HCT116 (cell line): ENCODE results near the gene ARSB. TPM values are rescaled to one million over a fixed set of nuclear protein-coding genes. Genes with fewer than 3 reads are reported as not detected.

ENCODE experiments used
- ATAC-seq: fragments of 200-7000 bp; cut with Tn5 transposase; 2 replicates; pipeline ENCODE4 v1.9.1; 2020; ENCODE audit warnings: mild to moderate bottlenecking, moderate library complexity
- BruUV-seq: library from RNA; stranded (reverse); fragments of 400-500 nt; replicated peaks from 2 replicates; lab custom pipeline; 2021; lab: Mats Ljungman, UMichigan
- CTCF ChIA-PET: fragments of 300-600 bp; sonication (Branson Sonifier 250); formaldehyde crosslinking; loops from one replicate; lab custom pipeline; 2021; ENCODE audit warnings: antibody characterized with exemption; lab: Charles Lee
- POLR2A ChIA-PET: fragments of 300-600, 350-600 bp; sonication (Branson Sonifier 250); formaldehyde crosslinking; loops from one replicate; lab custom pipeline; 2021; ENCODE audit warnings: antibody characterized with exemption; lab: Charles Lee
- RAD21 ChIA-PET, 2 experiments: fragments of 300-600 bp; sonication (Branson Sonifier 250); formaldehyde crosslinking; loops; one replicate each; lab custom pipeline; 2023; ENCODE audit warnings: low total read pairs in 2 of 2; ENCODE audit not compliant: uncharacterized antibody in 2 of 2, unreplicated experiment in 2 of 2, low non-redundant PET in 1 of 2; lab: Charles Lee
- DNase-seq: peaks from one replicate; pipeline ENCODE4 v3.0.0-alpha.2; 2010; ENCODE audit warnings: low read depth, low spot score
- H2AFZ ChIP-seq: fragments of 200-600 bp; shearing (Covaris generic), sonication (generic); 2 replicates; pipeline ENCODE4 v1.6.1; 2017; ENCODE audit warnings: low read depth, mixed run types, mixed read lengths, antibody characterized with exemption, low read length; ENCODE audit not compliant: poor library complexity, severe bottlenecking
- H3K27ac ChIP-seq: 2 replicates; pipeline ENCODE4 v1.5.1; 2012; ENCODE audit warnings: low read depth, low read length
- H3K27me3 ChIP-seq: fragments of 200-600 bp; sonication (generic); 2 replicates; pipeline ENCODE4 v1.6.1; 2016; ENCODE audit warnings: mixed run types, low read length, mixed read lengths; ENCODE audit not compliant: insufficient read depth
- H3K36me3 ChIP-seq, 2 experiments: fragments of 200-500 bp in 1 of 2; fragments of 200-600 bp in 1 of 2; sonication (Bioruptor generic) in 1 of 2; sonication (generic) in 1 of 2; 2 replicates each; pipeline versions ENCODE4 v1.5.1 to v1.6.1; 2014 to 2016; ENCODE audit warnings: low read length in 2 of 2, inconsistent platforms in 1 of 2, mixed read lengths in 1 of 2, mixed run types in 1 of 2; ENCODE audit not compliant: insufficient read depth in 2 of 2, control insufficient read depth in 1 of 2
- H3K4me1 ChIP-seq, 2 experiments: fragments of 200-600 bp in 1 of 2; sonication (generic) in 1 of 2; 2 replicates each; pipeline versions ENCODE4 v1.5.1 to v1.6.1; 2012 to 2017; ENCODE audit warnings: low read length in 2 of 2, inconsistent platforms in 1 of 2, mild to moderate bottlenecking in 1 of 2, mixed read lengths in 1 of 2, mixed run types in 1 of 2, moderate library complexity in 1 of 2; ENCODE audit not compliant: insufficient read depth in 2 of 2, control insufficient read depth in 1 of 2
- H3K4me2 ChIP-seq: fragments of 200-600 bp; sonication (generic); 2 replicates; pipeline ENCODE4 v1.6.1; 2017; ENCODE audit warnings: mixed run types, low read length, mixed read lengths
- H3K4me3 ChIP-seq, 2 experiments: fragments of 200-600 bp in 1 of 2; sonication (generic) in 1 of 2; replicated peaks in 1 of 2; 2 replicates each; pipeline ENCODE4 v1.5.1; 2011 to 2016; ENCODE audit warnings: low read length in 2 of 2, control low read depth in 1 of 2, low read depth in 1 of 2, mild to moderate bottlenecking in 1 of 2, mixed read lengths in 1 of 2, mixed run types in 1 of 2
- H3K79me2 ChIP-seq: fragments of 200-600 bp; sonication (generic); 2 replicates; pipeline ENCODE4 v1.6.1; 2017; ENCODE audit warnings: mild to moderate bottlenecking, mixed run types, low read length, moderate library complexity, mixed read lengths; ENCODE audit not compliant: insufficient read depth
- H3K9ac ChIP-seq: fragments of 200-600 bp; sonication (generic); 2 replicates; pipeline ENCODE4 v1.6.1; 2016; ENCODE audit warnings: low read length, mixed read lengths
- H3K9me2 ChIP-seq: fragments of 200-600 bp; sonication (generic), shearing (Covaris generic); 2 replicates; pipeline ENCODE4 v1.6.1; 2017; ENCODE audit warnings: mixed run types, mild to moderate bottlenecking, moderate library complexity; ENCODE audit not compliant: insufficient read depth
- H3K9me3 ChIP-seq, 2 experiments: fragments of 200-500 bp in 1 of 2; fragments of 200-600 bp in 1 of 2; sonication (Bioruptor generic) in 1 of 2; sonication (generic) in 1 of 2; 2 replicates each; pipeline ENCODE4 v1.6.1; 2014 to 2017; ENCODE audit warnings: low read length in 2 of 2, mixed read lengths in 2 of 2, inconsistent platforms in 1 of 2, low read depth in 1 of 2, mild to moderate bottlenecking in 1 of 2, mixed run types in 1 of 2, moderate library complexity in 1 of 2; ENCODE audit not compliant: control insufficient read depth in 1 of 2, insufficient read depth in 1 of 2
- H4K20me1 ChIP-seq: fragments of 200-600 bp; sonication (generic), shearing (Covaris generic); 2 replicates; pipeline ENCODE4 v1.6.1; 2017; ENCODE audit warnings: mixed run types, mild to moderate bottlenecking, moderate library complexity; ENCODE audit not compliant: insufficient read depth
- EGR1 ChIP-seq: IDR thresholded peaks from 2 replicates; pipeline ENCODE4 v1.6.1; 2012; ENCODE audit warnings: low read depth
- ELF1 ChIP-seq: IDR thresholded peaks from 2 replicates; pipeline ENCODE4 v1.6.1; 2012; ENCODE audit warnings: low read depth, borderline replicate concordance
- EZH2phosphoT487 ChIP-seq: fragments of 200-600 bp; IDR thresholded peaks from 2 replicates; pipeline ENCODE4 v1.6.1; 2018; ENCODE audit warnings: antibody characterized with exemption, borderline replicate concordance
- FOSL1 ChIP-seq: IDR thresholded peaks from 2 replicates; pipeline ENCODE4 v1.6.1; 2012; ENCODE audit warnings: low read depth
- JUND ChIP-seq: IDR thresholded peaks from 2 replicates; pipeline ENCODE4 v1.6.1; 2012
- MAX ChIP-seq: IDR thresholded peaks from 2 replicates; pipeline ENCODE4 v1.6.1; 2012
- SIN3A ChIP-seq: IDR thresholded peaks from 2 replicates; pipeline ENCODE4 v1.6.1; 2012; ENCODE audit warnings: low read depth
- SP1 ChIP-seq: IDR thresholded peaks from 2 replicates; pipeline ENCODE4 v1.6.1; 2012; ENCODE audit warnings: low read depth
- SRF ChIP-seq: IDR thresholded peaks from 2 replicates; pipeline ENCODE4 v1.6.1; 2012; ENCODE audit warnings: low read depth
- TCF7L2 ChIP-seq: IDR thresholded peaks from 2 replicates; pipeline ENCODE4 v1.7.0; 2011; ENCODE audit warnings: borderline replicate concordance, inconsistent platforms; ENCODE audit not compliant: insufficient read depth, insufficient read length; ENCODE audit errors: extremely low read depth
- ZNF274 ChIP-seq: fragments of 200-500 bp; sonication (Bioruptor generic); IDR thresholded peaks from 2 replicates; pipeline ENCODE4 v1.6.1; 2014; ENCODE audit warnings: mild to moderate bottlenecking, low read depth, low read length, inconsistent platforms
- intact Hi-C: fragments of 100-400 bp; cut with micrococcal nuclease; formaldehyde crosslinking; loops from 2 replicates; pipeline ENCODE4 v1.10.0; 2022
- total RNA-seq: library from RNA; stranded (reverse); gene quantifications from one replicate; pipeline ENCODE4 v1.2.1, GENCODE V29; 2021; ENCODE audit not compliant: unreplicated experiment
- TF ChIP-seq, protein P1 (sequence below): IDR thresholded peaks from 2 replicates; pipeline ENCODE4 v1.6.1; 2012; ENCODE audit warnings: low read depth
- TF ChIP-seq, protein P2 (sequence below): IDR thresholded peaks from 2 replicates; pipeline ENCODE4 v1.6.1; 2012
- TF ChIP-seq, protein P3 (sequence below): IDR thresholded peaks from 2 replicates; pipeline ENCODE4 v1.6.1; 2011; ENCODE audit warnings: mild to moderate bottlenecking, low read length, moderate library complexity; ENCODE audit not compliant: insufficient replicate concordance; ENCODE audit errors: extremely low read depth

ARSB gene
- total RNA-seq, 1 experiment from 2014 or later, result 4.8 TPM

DNA sequence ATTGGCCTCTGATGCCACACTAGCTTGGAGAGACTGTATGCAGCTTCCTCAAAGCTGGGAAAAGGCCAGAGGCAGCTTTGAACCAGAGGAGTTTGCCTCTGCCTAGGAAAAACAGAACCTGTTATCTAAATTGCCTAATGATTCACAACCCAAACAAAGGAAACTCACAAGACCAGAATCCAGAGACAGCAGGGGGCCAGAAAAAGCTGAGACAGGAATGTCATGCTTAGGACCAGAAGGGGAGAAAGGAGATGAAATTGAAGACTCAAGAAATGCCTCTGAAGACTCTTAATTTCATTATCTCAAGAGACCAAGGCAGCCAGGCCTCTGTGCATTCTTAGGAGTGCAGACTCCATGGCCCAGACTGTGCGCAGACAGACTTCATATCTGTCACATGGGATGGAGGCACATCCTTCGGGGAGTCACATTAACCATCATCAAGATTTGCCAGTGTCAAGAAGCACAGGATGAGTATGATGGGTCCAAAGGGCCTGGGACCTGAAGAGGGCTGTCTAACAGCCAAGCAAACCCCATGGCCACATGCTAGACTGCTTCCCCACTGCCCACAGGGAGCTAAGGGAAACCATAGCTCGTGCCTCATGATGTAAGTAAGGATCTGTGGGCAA, 57.3 kb downstream of the ARSB start:
- Histone ChIP-seq H3K4me1 (peaks cover 14 to 15% of the 10 kb centered on the region in 2 experiments), H3K36me3 (no peaks in the 10 kb centered on the region), H3K4me2 (peak overlapping the region; percentile 37; the same call in 1 of the 2 replicates), H3K9ac (no peak overlapping the region), H3K9me3 (no peaks in the 10 kb centered on the region), H3K9me2 (no peaks in the 10 kb centered on the region), H4K20me1 (no peaks in the 10 kb centered on the region), H3K79me2 (no peaks in the 10 kb centered on the region), H3K27ac (peak overlapping the region; percentile 34; the same call in 1 of the 2 replicates), H3K27me3 (no peaks in the 10 kb centered on the region), H3K4me3 (no peak overlapping the region), H2AFZ (no peak overlapping the region)
- intact Hi-C loops, result no loop called here
- TF ChIP-seq ELF1 (no peak), SP1 (peak; percentile 19; the same call in 1 of the 2 replicates)
- CTCF ChIA-PET, result interaction anchor here (1.7 kb wide), 1 partner anchor 28 kb away, joined by 8 read pairs; no protein-coding TSS in a partner anchor
- ATAC-seq (peak; percentile 88), DNase-seq (peak; percentile 48)
- RAD21 ChIA-PET, result interaction anchor here in 1 of 2 experiments (0.7 kb wide), 1 partner anchor 482 kb away, joined by 3 read pairs; no protein-coding TSS in a partner anchor
- POLR2A ChIA-PET, result no interaction called here
- no TSS peak for BruUV-seq

DNA sequence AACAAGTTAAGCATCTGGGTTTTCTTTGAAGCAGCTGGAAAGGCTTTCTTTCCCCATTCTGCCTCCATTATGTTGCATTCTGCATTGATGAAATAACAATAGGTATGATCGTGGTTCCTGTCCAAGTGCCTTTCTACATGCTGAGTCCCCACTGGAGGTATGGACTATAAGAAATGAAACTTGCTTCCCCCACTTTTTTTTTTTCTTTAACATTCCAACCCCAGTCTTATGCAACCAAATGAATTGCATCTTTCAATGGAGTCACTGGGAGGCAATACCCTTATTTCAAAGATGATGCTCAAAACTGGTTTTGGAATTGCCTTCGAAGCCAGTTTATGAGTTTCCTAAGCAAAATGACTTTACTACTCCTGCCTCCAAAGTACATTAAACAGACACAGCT, 58.9 kb downstream of the ARSB start:
- no peak for ATAC-seq
- no peak overlapping the region for H2AFZ ChIP-seq
- ChIA-PET POLR2A (no interaction called here), CTCF (no interaction called here), RAD21 (no interaction called here)
- no peak overlapping the region for H3K4me2 ChIP-seq
- DNase-seq, result no peak
- H3K9me2 ChIP-seq, result no peaks in the 10 kb centered on the region
- BruUV-seq, result no TSS peak
- intact Hi-C loops, result no loop called here
- peaks cover 14 to 15% of the 10 kb centered on the region in 2 experiments for H3K4me1 ChIP-seq
- no peaks in the 10 kb centered on the region for H3K27me3 ChIP-seq
- H3K9me3 ChIP-seq, result no peaks in the 10 kb centered on the region
- no peak overlapping the region for H3K9ac ChIP-seq
- no peak overlapping the region for H3K4me3 ChIP-seq
- no peaks in the 10 kb centered on the region for H4K20me1 ChIP-seq
- H3K27ac ChIP-seq, result no peak overlapping the region
- no peaks in the 10 kb centered on the region for H3K79me2 ChIP-seq
- no peaks in the 10 kb centered on the region for H3K36me3 ChIP-seq
- TF ChIP-seq ZNF274, result no peak
- TF ChIP-seq, protein P1, sequence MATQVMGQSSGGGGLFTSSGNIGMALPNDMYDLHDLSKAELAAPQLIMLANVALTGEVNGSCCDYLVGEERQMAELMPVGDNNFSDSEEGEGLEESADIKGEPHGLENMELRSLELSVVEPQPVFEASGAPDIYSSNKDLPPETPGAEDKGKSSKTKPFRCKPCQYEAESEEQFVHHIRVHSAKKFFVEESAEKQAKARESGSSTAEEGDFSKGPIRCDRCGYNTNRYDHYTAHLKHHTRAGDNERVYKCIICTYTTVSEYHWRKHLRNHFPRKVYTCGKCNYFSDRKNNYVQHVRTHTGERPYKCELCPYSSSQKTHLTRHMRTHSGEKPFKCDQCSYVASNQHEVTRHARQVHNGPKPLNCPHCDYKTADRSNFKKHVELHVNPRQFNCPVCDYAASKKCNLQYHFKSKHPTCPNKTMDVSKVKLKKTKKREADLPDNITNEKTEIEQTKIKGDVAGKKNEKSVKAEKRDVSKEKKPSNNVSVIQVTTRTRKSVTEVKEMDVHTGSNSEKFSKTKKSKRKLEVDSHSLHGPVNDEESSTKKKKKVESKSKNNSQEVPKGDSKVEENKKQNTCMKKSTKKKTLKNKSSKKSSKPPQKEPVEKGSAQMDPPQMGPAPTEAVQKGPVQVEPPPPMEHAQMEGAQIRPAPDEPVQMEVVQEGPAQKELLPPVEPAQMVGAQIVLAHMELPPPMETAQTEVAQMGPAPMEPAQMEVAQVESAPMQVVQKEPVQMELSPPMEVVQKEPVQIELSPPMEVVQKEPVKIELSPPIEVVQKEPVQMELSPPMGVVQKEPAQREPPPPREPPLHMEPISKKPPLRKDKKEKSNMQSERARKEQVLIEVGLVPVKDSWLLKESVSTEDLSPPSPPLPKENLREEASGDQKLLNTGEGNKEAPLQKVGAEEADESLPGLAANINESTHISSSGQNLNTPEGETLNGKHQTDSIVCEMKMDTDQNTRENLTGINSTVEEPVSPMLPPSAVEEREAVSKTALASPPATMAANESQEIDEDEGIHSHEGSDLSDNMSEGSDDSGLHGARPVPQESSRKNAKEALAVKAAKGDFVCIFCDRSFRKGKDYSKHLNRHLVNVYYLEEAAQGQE, result no peak
- no peak for TF ChIP-seq SIN3A
- TF ChIP-seq JUND, result no peak
- TF ChIP-seq TCF7L2, result no peak
- no peak for TF ChIP-seq SP1
- TF ChIP-seq, protein P2, sequence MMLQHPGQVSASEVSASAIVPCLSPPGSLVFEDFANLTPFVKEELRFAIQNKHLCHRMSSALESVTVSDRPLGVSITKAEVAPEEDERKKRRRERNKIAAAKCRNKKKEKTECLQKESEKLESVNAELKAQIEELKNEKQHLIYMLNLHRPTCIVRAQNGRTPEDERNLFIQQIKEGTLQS, result no peak
- no peak for TF ChIP-seq ELF1
- no peak for TF ChIP-seq EZH2phosphoT487
- no peak for TF ChIP-seq FOSL1
- TF ChIP-seq, protein P3, sequence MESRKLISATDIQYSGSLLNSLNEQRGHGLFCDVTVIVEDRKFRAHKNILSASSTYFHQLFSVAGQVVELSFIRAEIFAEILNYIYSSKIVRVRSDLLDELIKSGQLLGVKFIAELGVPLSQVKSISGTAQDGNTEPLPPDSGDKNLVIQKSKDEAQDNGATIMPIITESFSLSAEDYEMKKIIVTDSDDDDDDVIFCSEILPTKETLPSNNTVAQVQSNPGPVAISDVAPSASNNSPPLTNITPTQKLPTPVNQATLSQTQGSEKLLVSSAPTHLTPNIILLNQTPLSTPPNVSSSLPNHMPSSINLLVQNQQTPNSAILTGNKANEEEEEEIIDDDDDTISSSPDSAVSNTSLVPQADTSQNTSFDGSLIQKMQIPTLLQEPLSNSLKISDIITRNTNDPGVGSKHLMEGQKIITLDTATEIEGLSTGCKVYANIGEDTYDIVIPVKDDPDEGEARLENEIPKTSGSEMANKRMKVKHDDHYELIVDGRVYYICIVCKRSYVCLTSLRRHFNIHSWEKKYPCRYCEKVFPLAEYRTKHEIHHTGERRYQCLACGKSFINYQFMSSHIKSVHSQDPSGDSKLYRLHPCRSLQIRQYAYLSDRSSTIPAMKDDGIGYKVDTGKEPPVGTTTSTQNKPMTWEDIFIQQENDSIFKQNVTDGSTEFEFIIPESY, result no peak
- no peak for TF ChIP-seq MAX
- no peak for TF ChIP-seq SRF
- TF ChIP-seq EGR1, result no peak
